Putamen (tissue), 1 donor: Measurements from ENCODE around the gene TRMT44.

Source experiments
- DNase-seq: peaks from one replicate; pipeline ENCODE4 v3.0.0-alpha.2; 2016; ENCODE audit warnings: low spot score

Gene TRMT44

DNA sequence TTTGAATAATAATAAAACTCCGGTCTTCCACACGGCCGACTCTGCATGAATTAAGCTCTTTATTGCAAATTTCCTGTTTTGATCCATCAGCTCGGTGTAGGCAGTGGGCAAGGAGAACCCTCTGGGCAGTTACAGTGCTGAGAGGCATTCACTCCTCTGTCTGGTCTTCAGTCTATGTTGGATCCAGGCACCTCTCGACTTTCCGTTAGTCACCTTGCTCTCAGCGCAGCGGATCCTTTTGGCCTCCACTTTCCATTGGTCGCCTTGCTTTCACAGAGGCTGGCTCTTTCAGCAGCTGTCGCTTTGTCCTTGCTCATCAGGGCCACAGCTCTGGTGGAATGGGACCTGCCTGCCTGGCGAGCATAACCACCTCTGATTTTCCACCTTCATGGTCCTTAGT lies 52.9 kb downstream of the TRMT44 start:
- no peak for DNase-seq

DNA sequence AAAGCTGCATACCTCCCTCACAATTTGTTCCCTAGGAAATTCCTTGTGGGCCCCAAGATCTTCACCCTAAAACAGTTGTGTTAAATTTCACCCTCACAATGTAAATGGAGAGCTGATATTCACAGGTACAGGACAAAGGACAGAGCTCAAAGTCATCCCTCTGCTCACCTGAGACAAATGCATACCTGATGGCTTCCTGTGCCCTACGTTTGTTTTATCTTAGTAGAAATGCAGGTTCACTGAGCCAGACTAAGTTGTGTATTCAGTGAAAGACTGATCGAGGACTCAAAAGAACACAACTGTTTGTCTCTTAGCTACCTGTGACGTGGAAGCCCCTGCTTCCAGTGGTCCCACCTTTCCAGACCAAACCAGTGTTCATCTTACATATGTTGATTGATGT lies 53.6 kb downstream of the TRMT44 start:
- no peak for DNase-seq

DNA sequence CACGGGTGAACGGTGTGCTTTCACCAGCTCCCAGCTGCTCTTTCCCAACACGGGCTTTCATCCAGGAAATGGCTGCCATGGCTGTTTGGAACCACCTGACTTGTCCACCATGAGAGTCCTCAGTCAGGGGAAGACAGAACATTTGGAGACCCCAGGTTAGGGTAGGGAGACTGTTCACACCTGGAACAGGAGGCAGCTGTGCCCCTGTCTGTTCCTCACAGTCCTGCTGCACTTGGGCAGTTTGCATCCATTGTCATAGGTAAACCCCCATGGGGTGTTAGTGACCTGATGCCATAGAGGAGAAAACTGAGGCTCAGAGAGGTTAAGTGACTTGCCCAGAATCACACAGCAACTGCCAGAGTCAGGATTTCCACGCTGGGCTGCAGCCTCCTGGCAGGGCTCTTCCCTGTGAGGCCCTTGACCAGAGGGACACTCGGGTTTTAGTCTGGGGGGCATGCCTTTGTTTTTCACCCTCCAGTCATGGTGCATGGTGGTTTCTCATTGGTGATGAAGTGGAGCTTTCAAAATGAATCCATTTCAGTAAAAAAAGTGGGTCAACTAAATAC lies 54.5 kb downstream of the TRMT44 start:
- no peak for DNase-seq

DNA sequence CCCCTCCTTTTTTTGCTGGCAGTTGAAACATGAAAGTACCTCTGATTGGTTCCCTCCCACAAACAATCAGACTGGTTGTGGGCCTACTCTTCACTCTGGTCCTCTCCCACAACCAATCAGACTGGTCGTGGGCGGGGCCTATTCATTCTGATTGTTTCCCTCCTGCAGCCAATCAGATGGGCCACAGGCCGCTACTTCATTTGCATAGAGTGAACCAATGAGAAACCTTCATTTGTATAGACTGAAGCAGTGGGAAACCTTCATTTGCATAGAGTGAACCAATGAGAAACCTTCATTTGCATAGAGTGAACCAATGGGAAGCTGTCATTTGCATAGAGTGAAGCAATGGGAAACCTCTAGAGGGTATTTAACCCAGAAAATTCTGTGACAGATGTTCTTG lies 55.2 kb downstream of the TRMT44 start:
- DNase-seq: no peak

DNA sequence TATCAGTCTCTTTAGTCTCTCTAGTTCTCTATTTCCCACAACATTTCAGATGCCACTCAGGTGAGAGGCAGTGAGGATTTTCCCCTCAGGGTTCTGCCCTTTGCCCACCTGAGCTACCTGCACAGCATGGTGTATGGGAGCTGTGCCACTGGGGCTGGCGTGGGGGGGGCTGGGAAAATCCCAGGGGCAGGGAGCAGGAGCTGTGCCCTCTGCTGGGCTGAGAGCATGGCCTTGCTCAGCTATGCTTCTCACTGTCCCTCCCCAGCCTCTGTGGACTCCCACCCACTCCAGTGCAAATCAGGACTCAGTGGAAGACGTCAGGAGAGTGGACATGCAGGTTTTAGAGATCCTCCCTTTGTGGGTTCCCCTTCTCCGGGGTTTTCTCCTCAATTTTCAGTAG lies 57.2 kb downstream of the TRMT44 start:
- DNase-seq: no peak

DNA sequence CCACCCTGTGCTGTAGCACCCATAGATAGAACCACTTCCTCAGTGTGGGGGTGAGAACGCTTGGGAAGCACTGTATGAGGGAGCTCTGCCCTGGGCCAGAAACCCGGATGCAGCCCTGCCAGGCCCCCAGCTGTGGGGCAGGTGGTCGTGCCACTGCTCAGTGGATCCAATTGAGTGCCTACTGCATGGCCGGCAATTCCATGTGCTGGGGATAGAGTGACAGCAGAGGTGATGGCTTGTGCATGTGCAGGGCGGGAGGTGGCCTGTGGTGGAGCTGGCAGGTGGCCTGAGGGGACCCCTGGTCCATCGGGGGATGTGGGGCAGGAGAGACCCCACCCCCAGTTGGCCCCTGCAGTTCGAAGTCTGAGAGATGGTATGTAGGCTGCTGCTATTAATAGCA lies 60.4 kb downstream of the TRMT44 start:
- no peak for DNase-seq

DNA sequence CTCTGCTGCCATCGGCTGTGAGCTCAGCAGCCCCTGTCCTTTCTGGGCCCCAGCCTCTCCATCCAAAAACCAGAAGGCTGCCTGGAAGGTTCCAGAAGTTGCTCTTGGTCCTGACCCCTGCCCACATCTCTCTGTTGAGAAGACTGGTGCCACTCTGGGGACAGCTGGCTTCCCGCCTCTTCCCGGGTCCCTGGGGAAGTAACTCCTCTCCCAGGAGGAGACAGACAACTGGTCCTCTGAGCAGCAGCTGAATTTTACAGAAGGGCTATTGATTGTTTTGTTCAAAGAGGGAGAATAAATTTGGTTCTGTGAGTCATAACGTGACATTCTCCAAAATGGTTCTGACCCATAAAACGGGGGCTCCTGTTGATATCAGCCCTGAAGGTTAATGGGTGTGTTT lies 61.2 kb downstream of the TRMT44 start:
- no peak for DNase-seq

DNA sequence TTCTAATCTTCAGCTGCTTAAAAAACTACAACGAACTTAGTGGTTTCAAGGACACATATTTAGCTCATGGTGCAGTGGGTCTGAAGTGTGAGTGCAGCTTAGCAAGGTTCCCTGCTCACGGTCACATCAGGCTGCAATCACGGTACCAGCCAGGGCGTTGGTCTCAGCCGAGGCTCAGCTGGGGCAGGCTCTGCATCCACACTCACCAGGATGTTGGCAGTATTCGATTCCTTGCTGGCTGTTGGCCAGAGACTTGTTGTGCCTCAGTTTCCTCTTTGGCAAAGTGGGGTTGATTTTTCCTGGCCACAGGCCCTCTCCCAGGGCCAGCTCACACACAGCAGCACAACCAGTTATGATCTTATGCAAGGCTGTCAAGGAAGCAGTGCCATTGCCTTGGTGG lies 61.8 kb downstream of the TRMT44 start:
- no peak for DNase-seq

DNA sequence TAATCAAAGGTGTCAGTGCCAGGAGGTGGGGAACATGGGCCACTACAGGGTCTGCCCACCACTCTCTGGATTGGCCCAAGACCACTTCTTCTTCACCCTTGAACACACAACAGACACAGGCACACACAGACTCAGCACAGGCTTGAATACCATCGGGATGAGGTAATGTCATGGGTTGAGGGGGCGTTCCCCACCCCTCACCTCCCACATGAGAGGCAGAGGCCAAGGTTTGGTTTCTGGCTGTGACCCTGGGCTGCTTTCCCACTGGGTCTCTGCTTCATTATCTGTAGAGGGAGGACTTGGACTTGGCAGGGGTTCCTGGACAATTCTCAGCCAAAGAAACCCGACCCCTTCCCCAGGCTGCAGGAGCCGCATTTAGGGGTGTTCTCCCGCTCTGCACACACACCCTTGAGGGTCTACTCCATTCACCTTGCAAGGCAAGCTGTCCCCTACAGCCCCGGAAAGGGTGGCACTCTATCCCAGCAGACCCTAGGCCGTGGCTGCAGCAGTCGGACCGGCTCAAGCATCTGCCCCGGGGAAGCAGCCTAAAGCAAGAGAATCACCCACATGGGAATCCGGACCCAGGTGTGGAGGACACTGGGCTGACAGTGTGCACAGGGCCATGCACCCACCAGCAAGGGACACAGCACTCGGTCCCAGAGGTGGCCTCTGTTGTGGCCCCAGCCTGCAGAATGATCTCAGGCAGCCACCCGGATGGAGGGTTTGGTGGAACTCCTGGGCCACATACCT lies 62.4 kb downstream of the TRMT44 start:
- no peak for DNase-seq

DNA sequence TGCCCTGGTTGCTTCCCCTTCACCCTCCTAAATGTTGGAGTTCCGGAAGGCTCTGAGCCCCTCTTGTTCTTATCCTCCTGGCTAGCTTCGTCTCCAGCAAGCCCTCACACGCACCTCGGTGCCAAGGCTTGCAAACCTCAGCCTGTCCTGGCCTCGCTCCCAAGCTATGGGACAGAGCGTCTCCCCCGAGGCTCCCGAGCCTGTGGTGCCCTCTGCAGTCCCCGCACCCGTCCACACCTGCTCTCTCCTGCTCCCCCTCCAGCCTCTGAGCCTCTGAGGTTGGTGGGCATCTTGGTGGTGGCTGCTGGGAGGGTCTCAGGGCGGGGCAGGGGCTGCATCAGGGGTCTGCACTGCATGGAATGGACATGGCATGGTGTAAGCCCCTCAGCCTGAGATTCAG lies 63.2 kb downstream of the TRMT44 start:
- DNase-seq: no peak

DNA sequence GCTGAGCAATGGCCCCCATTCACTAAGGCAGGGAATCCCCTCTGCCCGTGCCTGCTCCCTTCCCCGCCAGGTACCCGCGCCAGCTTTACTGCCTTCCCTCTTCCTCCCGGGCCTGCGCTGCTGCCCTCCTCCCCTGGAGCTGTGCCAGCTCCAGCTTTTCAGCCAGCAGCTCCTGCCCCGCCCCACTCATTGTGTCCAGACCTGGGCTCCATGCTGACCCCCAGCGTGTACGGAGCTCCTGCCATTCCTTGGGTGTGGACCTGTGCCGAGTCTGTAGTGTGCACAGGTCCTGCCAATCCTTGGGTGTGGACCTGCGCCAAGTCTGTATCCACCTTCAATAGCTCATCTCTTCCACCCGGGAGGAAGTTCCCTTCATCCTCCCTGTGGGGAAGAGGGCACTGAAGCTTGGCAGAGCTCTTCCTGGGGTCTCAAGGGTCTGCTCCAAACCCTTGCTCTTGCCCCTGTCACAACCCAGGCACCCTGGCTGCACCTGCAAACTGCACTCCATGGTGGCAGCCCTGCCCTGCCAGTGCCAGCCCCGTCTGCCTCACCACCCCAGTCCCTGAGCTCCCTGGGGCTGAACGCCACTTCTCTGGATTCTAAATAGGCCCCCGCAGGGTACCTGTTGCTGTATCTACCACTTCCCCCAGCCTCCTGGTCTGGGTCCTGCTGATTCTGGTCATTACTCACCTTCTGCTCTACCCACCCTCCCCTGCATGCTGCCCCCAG lies 63.9 kb downstream of the TRMT44 start:
- DNase-seq: no peak

DNA sequence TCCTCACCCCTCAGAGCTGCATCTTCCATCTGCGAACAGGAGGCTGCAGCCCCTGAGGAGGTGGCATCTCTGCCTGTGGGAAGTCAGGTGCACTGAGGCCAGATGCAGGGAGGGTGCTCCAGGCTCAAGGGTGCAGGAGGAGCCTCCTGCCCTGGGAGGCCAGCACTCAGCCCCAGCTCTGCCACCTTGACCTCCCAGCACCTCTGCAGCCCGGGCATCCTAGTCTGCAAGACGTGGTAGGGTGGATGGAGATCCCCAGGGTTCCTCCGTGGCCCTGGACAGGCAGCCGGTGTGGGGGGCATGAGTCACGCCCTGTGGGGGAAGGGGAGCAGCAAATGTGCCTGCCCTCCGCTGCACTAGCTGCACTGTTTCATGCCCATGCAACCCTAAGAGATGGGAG lies 64.7 kb downstream of the TRMT44 start:
- no peak for DNase-seq

DNA sequence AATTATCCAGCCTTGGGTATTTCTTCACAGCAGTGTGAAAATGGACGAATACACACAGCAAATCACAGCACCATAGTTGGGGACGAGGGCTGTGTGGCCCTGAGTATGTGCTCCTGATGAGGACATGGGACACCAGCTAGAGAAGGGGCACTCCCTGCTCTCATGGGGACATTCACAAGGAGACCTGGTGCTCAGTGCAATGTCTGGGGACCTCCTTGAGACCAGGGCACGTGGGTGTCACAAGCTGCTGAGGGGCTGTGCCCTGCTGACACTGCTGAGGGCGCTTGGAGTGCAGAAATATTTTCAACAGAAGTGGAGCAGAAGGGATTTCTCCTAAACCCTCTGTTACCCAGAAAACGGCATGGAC lies 65.4 kb downstream of the TRMT44 start:
- DNase-seq: no peak

DNA sequence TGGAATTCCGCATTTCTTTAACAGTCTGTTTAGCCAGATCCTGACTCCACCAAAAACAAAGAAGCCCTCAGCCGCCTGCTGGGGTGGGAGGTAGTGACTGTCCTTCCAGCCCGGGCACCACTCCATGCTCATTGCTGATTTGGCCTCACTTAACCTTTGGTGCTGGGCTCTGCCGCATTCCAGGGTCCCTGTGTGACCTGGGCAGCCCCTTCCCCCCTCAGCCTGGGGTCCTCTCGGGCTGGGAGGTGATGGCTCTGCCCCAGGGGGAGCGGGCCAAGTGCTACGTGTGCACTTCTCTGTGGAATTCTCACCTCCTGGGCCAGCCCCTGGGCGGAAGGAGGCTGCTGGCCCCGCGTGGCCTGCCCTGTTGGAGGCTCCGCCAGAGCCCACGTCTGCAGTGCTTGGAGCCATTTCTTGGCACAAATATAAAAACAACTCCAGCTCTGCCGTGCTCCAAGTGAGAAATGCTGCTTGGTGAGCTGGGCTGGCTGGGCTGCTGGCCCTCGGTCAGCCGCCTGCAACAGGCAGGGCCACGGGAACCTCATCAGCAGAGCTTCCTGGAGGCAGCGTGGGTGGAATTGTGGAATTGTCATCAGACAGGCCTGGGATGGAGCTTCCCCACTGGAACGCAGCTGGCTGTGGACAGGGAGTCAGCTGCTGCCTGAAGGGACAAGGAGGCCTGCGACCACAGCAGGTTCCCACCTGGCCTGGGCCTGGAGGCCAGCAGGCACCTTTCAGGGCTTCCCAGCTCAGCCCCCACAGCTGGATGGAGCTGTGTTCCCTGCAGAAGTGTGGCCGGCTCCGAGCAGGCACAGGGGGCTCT lies 66.0 kb downstream of the TRMT44 start:
- DNase-seq: peak; percentile 43

DNA sequence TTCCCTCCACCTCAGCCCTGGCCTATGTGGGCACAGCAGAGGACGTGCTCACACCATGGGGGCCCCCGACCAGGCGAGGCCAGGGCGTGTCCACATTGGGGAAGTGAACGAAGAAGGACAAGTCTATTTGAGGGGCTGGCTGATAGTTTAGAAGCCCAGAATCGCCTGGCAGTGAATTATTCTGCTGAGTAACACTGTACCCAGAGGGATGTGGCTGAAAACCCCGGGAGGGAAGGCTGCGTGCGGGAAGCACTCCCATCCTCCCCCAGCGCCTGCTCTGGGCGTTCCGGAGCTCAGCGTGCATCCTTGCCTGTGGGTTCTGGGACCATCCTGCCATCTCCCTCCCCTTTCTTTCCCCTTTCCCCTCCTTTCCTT lies 66.6 kb downstream of the TRMT44 start:
- no peak for DNase-seq

DNA sequence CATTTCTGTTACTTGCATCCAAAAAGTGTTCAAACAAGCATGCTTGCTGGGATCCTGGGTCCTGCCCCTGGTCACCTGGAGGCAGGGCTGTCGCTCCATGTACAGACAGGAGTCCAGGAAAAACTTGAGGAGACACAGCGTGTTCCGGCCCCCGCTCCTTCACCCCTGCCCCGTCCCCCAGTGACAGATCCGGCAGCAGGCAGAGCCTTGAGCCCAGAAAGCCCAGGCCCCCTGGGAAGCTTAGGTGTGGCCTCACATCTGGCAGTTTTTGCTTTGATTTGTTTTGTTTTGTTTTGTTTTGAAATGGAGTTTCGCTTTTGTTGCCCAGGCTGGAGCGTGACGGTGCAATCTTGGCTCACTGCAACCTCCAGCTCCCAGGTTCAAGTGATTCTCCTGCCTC lies 67.0 kb downstream of the TRMT44 start:
- no peak for DNase-seq

DNA sequence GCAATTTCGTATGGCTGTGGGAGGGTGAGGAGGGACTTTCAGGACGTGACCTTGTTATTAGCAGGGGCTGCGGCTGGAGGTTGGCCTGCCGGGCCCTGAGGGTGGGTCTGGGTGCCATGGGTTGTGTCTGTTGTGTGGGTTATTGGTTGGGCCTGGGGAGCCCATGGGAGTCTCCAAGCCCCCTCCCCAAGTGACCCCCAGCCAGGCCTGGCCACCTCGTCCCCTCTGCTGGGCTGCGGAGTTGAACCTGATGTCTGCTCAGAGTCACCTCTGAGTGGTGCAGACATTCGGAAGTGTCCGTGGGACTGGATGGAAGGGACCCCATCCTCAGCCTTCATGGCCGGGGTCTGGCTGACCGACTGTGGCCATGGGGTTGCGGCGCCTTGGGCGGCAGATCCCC lies 67.7 kb downstream of the TRMT44 start:
- DNase-seq: no peak

DNA sequence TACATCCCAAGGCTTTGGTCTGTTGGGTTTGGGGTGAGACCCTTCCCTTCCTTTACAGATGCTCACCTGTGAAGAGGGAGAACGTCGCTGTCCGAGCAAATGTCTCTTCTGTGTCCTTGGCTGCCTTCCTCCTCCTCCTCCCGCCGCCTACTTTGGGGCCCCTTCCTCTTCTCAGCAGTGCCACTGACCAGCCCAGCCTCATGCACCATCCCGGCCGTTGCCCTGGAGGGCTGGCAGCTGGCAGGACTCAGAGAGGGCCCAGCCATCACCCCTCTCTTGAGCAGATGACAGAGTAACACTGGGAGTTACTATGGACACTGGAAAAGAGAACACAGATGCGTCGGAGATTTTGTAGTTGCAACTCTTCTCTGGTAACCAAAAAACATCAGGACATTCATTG lies 68.2 kb downstream of the TRMT44 start:
- DNase-seq: no peak

DNA sequence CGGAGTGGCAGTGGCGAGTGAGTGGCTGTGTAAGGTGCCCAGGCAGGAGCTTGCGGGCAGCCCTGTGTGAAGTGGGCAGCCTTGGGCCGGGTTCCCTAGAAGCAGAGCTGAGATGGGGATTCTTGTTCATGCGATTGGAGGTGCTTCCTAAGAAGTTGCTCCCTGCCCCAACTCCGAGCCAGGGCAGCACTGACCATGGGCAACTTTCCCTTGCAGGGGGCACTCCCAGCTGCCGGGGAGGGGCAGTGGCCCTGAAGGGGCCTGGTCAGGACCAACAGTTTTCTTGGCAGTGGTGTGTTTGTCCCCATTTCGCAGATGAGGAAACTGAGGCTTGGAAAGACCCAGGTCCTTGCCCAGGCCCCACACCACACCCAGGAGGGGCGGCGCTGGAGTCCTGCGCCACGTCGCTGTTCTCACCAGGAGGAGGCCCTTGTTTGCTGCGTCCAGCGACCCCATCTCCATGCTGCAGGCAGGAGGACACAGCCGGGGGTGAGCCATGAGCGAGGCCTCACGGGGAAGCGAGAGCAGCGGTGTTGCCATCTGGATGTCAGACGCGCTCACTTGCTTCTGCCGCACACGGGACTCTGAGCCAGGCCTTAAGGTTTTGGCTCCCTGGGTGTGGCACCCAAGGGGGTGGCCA lies 68.9 kb downstream of the TRMT44 start:
- DNase-seq: no peak

DNA sequence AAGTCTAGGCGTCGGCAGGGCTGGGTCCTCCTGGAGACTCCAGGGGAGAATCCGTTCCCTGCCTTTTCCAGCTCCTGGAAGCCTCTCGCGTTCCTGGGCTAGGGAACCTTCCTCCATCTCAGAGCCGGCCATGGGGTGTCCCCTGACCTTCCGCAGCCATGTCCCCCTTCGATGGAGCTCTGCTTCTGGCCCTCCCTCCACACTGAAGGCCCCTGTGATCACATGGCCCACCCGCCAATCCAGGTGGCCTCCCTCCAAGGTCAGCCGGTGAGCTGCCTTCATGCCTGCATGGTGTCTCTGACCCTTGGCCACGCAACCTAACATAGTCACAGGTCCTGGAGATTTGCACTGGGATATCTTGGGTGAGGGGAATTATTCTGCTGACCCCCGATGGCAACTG lies 69.6 kb downstream of the TRMT44 start:
- DNase-seq: no peak

DNA sequence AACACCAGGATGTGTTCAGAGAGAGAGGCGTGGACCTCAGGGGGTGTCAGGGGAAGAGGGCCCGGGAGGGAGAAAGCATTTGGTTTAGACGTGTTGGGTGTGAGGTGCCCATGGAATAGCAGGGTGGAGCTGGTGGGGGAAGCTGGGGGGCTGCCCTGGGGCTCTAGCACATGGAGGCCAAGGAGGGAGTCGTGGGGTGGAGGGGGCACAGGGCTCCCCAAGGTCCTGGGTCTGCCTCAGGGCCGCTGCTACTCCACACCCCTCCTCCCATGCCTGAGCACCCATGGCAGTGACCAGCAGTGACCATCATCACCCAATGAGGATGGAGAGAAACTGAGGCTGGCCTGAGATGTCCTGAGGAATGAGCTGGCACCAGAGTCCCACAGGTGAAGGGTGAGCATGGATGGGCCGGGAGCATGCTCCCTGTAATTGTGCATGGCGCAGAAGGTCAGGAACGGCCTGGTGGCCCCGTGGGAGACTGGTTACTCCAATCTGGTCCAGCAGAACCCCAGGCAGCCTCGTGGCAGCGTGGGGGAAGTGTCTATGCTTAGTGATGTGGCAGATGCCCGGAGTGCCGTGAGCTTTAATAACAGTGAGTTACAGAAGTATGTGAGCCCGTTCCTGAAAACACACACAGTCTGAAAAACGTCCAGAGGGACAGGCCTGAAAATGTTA lies 70.2 kb downstream of the TRMT44 start:
- no peak for DNase-seq

DNA sequence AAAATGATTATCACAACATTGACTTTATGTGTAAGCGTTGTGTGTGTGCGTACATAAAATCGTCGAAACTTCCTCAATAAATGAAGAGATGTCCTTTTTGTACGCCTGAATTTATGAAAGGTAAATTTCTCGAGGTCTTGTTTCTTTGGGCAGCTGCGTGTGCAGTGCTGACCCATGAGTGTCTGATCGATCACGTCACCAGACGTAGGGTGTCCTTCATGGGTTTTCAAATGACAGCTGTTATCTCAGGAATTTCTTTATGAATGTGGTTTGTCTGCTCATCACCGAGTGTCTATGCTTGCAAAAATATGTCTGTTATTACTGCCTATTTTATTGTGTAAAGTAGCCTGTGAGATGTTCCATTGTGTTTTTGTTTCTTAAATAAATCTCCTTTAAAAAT lies 71.9 kb downstream of the TRMT44 start:
- no peak for DNase-seq
